OCI-LY1 (cell line): ENCODE measurements around the gene KRT16.

Source experiments
- H2AFZ ChIP-seq: fragments of 200-600 bp; sonication (generic), shearing (Covaris generic); 2 replicates; pipeline ENCODE4 v1.6.0; 2014; ENCODE audit warnings: antibody characterized with exemption, mild to moderate bottlenecking, low read length
- H3F3A ChIP-seq: fragments of 200-600 bp; sonication (generic), shearing (Covaris generic); 2 replicates; pipeline ENCODE4 v1.6.0; 2014; ENCODE audit warnings: mild to moderate bottlenecking, antibody characterized with exemption, low read length, moderate library complexity; ENCODE audit not compliant: insufficient read depth
- H3K27ac ChIP-seq: fragments of 200-600 bp; sonication (generic); 2 replicates; pipeline ENCODE4 v1.5.1; 2014; ENCODE audit warnings: low read length, mixed run types, mild to moderate bottlenecking, low read depth; ENCODE audit not compliant: poor library complexity, severe bottlenecking
- H3K27me3 ChIP-seq: fragments of 200-600 bp; sonication (generic); 2 replicates; pipeline ENCODE4 v1.6.0; 2014; ENCODE audit warnings: antibody characterized with exemption, mild to moderate bottlenecking, low read length, moderate library complexity; ENCODE audit not compliant: insufficient read depth
- H3K36me3 ChIP-seq: fragments of 200-600 bp; sonication (generic); 2 replicates; pipeline ENCODE4 v1.6.1; 2014; ENCODE audit warnings: mild to moderate bottlenecking, antibody characterized with exemption, low read length, moderate library complexity, mixed read lengths; ENCODE audit not compliant: insufficient read depth
- H3K4me1 ChIP-seq: fragments of 200-600 bp; sonication (generic); 2 replicates; pipeline ENCODE4 v1.5.1; 2014; ENCODE audit warnings: mild to moderate bottlenecking, low read length, moderate library complexity; ENCODE audit not compliant: insufficient read depth, severe bottlenecking
- H3K4me2 ChIP-seq: fragments of 200-600 bp; sonication (generic), shearing (Covaris generic); 2 replicates; pipeline ENCODE4 v1.6.1; 2014; ENCODE audit warnings: low read length
- H3K4me3 ChIP-seq: fragments of 200-600 bp; sonication (generic); 2 replicates; pipeline ENCODE4 v1.5.1; 2014; ENCODE audit warnings: low read length, low read depth, mild to moderate bottlenecking, mixed read lengths; ENCODE audit not compliant: poor library complexity, severe bottlenecking
- H3K79me2 ChIP-seq: fragments of 200-600 bp; shearing (Covaris generic); 2 replicates; pipeline ENCODE4 v1.6.1; 2016; ENCODE audit warnings: mixed run types, low read length, mixed read lengths; ENCODE audit not compliant: insufficient read depth
- H3K9ac ChIP-seq: fragments of 200-600 bp; sonication (generic), shearing (Covaris generic); 2 replicates; pipeline ENCODE4 v1.6.1; 2014; ENCODE audit warnings: mild to moderate bottlenecking, low read length, mixed read lengths
- H3K9me2 ChIP-seq: fragments of 200-600 bp; sonication (generic), shearing (Covaris generic); 2 replicates; pipeline ENCODE4 v1.6.1; 2014; ENCODE audit warnings: low read depth, mild to moderate bottlenecking, low read length, mixed read lengths
- H3K9me3 ChIP-seq: fragments of 200-600 bp; shearing (Covaris generic); 2 replicates; pipeline ENCODE4 v1.6.1; 2014; ENCODE audit warnings: low read length, mixed read lengths
- H4K20me1 ChIP-seq: fragments of 200-600 bp; sonication (generic), shearing (Covaris generic); 2 replicates; pipeline ENCODE4 v1.6.0; 2016; ENCODE audit warnings: mild to moderate bottlenecking, low read length; ENCODE audit not compliant: insufficient read depth
- EZH2 ChIP-seq: fragments of 200-600 bp; sonication (generic), shearing (Covaris generic); IDR thresholded peaks from 2 replicates; pipeline ENCODE4 v1.8.0; 2017; ENCODE audit warnings: borderline replicate concordance, mixed run types, mild to moderate bottlenecking, antibody characterized with exemption, low read length, moderate library complexity, mixed read lengths
- TF ChIP-seq, protein P1 (sequence below): fragments of 200-600 bp; sonication (generic), shearing (Covaris generic); IDR thresholded peaks from 2 replicates; pipeline ENCODE4 v1.5.1; 2017; ENCODE audit warnings: mild to moderate bottlenecking, antibody characterized with exemption, low read length, moderate library complexity, mixed read lengths

The KRT16 gene

GRCh38 chr17:41594363-41594915 lies 18.1 kb downstream of the KRT16 start:
- Histone ChIP-seq H4K20me1 (no peaks in the 10 kb centered on the region), H3K36me3 (no peaks in the 10 kb centered on the region), H3K4me2 (no peak overlapping the region), H3K79me2 (no peaks in the 10 kb centered on the region), H3K4me3 (no peak overlapping the region), H3K9me2 (no peaks in the 10 kb centered on the region), H3K4me1 (no peaks in the 10 kb centered on the region), H3K9ac (no peak overlapping the region), H3F3A (no peaks in the 10 kb centered on the region), H3K9me3 (no peaks in the 10 kb centered on the region), H3K27me3 (no peaks in the 10 kb centered on the region), H3K27ac (no peak overlapping the region), H2AFZ (no peak overlapping the region)
- TF ChIP-seq EZH2, result no peak
- TF ChIP-seq, protein P1, sequence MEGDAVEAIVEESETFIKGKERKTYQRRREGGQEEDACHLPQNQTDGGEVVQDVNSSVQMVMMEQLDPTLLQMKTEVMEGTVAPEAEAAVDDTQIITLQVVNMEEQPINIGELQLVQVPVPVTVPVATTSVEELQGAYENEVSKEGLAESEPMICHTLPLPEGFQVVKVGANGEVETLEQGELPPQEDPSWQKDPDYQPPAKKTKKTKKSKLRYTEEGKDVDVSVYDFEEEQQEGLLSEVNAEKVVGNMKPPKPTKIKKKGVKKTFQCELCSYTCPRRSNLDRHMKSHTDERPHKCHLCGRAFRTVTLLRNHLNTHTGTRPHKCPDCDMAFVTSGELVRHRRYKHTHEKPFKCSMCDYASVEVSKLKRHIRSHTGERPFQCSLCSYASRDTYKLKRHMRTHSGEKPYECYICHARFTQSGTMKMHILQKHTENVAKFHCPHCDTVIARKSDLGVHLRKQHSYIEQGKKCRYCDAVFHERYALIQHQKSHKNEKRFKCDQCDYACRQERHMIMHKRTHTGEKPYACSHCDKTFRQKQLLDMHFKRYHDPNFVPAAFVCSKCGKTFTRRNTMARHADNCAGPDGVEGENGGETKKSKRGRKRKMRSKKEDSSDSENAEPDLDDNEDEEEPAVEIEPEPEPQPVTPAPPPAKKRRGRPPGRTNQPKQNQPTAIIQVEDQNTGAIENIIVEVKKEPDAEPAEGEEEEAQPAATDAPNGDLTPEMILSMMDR, result no peak

DNA sequence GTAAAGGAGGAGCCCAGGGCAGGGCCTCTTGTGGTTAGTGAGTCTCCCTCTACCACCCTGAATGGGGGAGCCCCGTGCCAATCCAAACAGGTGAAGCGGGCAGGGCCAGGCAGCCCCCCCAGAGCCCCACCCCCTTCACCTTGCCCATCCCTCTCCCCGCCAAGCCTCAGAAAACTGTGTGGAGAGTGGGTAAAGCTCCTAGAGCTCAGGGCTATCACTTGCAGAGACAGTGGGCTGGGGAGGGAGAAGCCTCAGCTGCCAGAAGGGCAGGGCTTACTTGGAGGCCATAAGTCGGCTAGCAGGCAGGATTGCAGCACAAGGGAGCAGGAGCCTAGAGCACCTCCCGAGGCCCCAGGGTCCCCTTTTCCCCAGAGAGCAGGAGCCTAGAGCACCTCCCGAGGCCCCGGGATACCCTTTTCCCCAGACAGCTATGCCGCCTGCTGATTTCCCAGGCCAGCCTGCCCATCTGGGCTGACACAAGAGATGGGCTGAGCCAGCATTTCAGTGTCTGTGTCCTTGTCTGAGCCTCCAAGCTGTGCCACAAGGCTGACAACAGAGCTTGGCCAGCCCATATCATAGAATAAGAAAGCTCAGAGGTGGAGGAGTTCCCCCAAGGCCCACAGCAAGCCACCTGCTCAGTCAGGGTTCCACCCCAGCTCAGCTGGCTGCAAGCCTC lies 19.1 kb downstream of the KRT16 start:
- no peak overlapping the region for H3K27ac ChIP-seq
- no peak for TF ChIP-seq EZH2
- TF ChIP-seq, protein P1, result no peak
- no peak overlapping the region for H3K4me2 ChIP-seq
- H3K9ac ChIP-seq, result no peak overlapping the region
- H3K79me2 ChIP-seq, result no peaks in the 10 kb centered on the region
- no peaks in the 10 kb centered on the region for H3K4me1 ChIP-seq
- no peak overlapping the region for H2AFZ ChIP-seq
- H4K20me1 ChIP-seq, result no peaks in the 10 kb centered on the region
- H3K27me3 ChIP-seq, result no peaks in the 10 kb centered on the region
- no peak overlapping the region for H3K4me3 ChIP-seq
- H3K36me3 ChIP-seq, result no peaks in the 10 kb centered on the region
- no peaks in the 10 kb centered on the region for H3K9me2 ChIP-seq
- H3K9me3 ChIP-seq, result no peaks in the 10 kb centered on the region
- no peaks in the 10 kb centered on the region for H3F3A ChIP-seq

- Histone ChIP-seq H3K9me3 (no peaks in the 10 kb centered on the region), H3K4me3 (no peak overlapping the region), H2AFZ (no peak overlapping the region), H3K36me3 (no peaks in the 10 kb centered on the region), H4K20me1 (no peaks in the 10 kb centered on the region), H3K27ac (no peak overlapping the region), H3F3A (no peaks in the 10 kb centered on the region), H3K79me2 (no peaks in the 10 kb centered on the region), H3K27me3 (no peaks in the 10 kb centered on the region), H3K4me2 (no peak overlapping the region), H3K9ac (no peak overlapping the region), H3K4me1 (no peaks in the 10 kb centered on the region), H3K9me2 (no peaks in the 10 kb centered on the region)
- no peak for TF ChIP-seq EZH2
- TF ChIP-seq, protein P1, result no peak
Observed at GRCh38 chr17:41592601-41593305, 19.8 kb downstream of the KRT16 start.
